Stimulated activated CD8-positive, alpha-beta memory T cell treated with anti-CD3 and anti-CD28 coated beads, Interleukin-7, amount 100 ng/mL, for 1 hour (primary cell): ENCODE results near the gene SMPD1.
A peak's percentile ranks its signal among the peaks of the same experiment; 100 is the strongest.

Source experiments
- DNase-seq, 2 donors: peaks; one replicate each; pipeline ENCODE4 v3.0.0-alpha.2; 2020; ENCODE audit warnings: low read depth in 2 of 2

Gene SMPD1

DNA sequence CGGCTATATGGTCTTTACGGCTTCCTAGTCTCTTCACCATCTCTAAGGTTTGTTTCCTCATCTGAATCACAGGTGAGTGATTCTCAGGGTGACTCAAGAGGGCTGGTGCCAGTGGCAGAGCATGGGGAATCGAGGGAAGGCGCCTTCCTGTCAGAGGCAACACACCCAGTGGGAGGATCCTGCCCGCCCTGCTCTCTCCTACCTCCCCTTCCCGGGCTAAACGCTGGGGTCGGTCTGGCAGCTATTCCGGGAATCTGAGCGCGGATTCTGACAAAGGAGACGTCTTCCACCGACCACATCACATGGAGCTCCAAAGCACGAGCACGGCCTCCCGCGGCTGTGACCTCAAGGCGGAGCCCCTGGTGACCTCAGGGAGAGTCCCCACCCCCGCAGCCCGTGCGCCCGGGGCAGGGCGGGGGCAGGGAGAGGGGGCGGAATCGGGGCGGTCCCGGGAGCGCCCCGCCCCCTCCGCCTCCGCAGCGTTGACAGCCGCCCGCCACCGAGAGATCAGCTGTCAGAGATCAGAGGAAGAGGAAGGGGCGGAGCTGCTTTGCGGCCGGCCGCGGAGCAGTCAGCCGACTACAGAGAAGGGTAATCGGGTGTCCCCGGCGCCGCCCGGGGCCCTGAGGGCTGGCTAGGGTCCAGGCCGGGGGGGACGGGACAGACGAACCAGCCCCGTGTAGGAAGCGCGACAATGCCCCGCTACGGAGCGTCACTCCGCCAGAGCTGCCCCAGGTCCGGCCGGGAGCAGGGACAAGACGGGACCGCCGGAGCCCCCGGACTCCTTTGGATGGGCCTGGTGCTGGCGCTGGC is at the start of gene SMPD1:
Gene SMPD1, plus strand, starts transcription at position 570 of the 813 bp plus-strand sequence. Its CDS starts 125 bp downstream, at position 695.
- DNase-seq, result peak; percentile 86 to 90

DNA sequence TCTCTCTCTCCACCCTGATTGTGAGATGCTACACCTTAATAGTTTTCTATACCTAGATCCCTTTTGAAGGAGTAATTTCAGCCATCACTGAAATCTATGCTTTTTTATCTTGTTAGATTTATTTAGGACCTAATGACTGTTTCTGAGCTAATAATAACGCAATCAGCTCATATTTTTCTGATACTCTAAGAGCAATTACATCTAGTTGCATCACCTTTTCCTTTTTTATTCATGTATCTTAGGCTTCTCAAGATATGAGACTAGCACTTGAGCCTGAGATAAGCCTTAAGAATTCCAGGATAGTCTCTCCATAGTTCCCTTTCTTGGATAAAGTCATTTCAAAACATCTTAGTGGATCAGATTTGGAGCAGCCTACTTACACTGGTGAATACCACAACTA is 44.9 kb upstream of the SMPD1 start:
- DNase-seq, result no peak

DNA sequence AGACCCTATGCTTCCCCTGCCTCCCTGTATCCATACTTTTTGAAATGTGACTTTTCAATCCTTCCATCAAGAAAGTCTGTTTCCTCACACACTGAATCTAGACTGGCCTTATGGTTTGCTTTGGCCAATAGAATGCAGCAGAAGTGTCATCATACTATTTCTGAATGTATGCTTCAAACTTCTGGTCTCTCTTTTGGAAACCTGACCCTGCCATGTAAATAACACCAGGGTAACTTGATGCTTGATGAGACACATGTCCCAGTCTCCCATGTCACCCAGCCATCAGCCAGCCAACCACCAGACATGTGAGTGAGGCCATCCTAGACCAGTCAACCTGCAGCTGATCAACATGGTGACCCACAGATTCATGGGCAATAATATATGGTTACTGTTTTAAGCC is 40.2 kb upstream of the SMPD1 start:
- DNase-seq, result no peak

DNA sequence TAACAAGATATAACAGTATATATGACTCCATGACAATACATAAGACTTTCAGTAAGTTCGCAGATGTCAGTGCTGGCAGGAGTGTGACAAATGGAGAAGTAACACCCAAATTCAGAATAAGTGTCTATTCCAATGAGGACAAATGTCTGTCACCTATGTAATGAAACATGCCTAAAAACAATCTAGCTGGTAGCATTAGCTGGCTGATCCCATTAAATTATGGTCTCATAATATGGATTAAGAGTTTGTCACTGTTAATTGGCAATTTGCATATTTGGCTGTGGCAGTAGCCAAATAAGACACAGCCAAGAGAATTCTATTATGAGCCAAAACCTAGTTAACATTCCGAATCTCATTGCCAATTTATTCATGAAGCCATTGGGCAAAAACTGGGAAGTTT is 39.8 kb upstream of the SMPD1 start:
- no peak for DNase-seq

DNA sequence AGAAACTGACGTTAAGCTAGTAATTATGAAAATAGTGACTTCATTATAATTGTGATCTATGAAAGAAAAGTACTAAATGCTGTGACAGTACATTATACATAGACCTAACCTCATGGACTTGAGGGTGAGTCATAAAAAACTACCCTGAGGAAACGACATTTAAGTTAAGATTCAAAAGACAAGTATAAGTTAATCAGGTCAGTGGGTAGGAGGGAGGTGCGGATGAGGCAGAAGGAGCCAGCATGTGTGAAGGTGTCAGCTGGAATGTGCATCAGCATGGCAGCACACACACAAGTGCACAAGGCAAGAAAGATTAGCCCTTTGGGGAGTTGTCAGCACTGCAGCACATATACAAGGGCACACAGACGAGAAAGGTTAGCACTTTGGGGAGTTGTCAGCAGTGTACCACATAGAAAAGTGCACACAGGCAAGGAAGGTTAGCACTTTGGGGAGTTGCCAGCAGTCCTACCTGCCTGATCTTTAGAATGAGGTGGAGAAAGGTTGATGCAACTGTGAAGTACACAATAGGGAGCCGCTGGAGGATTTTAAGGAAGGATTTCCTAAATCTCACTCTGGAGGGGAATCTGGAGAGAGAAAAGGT is 38.4 kb upstream of the SMPD1 start:
- DNase-seq, result no peak

GRCh38 chr11:6353367-6353987 is 36.8 kb upstream of the SMPD1 start:
- DNase-seq, result peak in 1 of 2 donors; percentile 23

DNA sequence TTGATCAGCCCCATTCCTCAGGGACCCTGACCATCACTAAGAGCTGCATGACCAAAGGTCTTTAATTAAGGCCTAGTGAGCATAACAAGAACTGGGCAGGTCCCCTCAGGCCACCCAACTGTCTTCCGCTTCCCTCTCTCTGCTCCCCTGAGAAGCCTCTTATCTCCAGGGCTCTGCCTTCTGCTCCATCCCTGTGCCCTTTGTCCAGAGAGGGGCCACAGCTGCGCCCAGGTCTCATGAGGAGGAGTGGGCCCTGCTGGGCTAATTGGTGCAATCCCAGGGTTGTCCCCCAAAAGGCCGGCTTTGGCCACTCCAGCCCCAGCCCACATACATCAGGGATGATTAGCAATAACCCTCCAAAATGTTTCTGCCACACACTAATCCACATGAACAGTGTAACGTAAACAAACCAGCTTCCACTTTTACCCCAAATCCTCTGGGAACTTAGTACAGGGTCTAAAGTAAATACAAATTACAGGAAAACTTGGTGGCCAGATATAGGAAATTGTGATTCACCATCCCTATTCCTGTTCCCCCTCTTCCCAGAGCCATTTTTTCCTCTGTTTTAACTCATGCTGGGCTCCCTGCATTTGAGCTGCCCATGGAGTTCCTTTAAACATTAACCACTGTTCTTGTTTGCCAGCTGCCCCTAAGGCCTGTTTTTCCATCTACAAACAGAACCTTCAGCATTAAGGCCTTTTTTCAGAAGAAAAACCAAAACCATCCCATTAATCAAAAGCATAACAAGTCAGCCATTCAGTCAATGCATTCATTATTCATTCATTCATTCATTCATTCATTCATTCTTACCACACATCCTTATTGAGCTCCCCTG is 35.4 kb upstream of the SMPD1 start:
- DNase-seq, result no peak

- DNase-seq, result no peak
These were observed 33.7 kb upstream of the SMPD1 start for GRCh38 chr11:6356503-6357055.

GRCh38 chr11:6357222-6357621 is 33.1 kb upstream of the SMPD1 start:
- no peak for DNase-seq

DNA sequence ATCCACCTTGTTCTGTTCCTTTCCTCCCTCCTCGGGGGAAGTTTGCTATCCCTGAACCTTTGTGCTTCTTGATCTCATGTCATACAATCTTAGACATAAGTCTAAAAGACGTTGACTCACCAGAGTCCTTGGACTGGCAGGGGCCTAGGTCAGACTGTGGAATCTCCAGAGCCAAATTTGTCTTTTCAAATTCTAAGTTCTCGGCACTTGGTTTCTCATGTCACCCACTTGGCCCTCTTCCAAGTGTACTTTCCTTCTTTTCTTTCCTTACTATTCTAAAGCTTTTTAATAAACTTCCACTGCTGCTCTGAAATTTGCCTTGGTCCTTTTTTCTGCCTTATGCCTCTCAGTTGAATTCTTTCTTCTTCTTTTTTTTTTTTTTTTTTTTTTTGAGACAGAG is 30.1 kb upstream of the SMPD1 start:
- DNase-seq, result no peak

DNA sequence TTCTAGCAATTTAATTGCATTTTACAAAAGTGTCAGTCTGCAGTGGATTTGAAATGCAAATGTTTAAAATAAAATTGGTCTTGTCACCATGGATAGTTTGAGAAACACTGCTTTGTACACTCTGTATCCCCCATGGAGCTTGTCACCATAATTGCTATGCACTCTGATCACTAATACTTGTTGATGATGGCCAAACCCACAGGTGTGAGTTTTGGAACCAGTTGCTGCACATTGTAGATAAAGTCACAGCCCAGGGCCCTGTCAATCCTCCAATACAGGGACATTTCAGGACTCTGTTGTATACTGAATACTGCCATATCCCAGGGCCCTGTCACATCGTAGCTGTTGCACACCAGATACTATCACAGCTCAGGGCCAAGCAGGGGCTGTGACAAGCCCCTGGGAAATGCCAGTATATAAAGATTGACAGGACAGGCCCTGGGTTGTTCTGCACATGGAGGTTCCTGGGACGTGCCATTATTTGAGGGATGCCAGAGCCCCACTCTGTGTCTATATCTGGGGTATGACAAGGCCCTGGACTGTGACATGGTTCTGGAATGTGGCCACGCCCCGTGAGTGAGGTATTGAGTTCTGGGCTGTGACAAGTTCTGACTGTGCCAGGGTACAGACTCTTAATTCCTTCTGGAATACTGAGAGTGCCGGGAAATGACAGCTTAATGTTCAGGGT is 27.9 kb upstream of the SMPD1 start:
- DNase-seq, result no peak

DNA sequence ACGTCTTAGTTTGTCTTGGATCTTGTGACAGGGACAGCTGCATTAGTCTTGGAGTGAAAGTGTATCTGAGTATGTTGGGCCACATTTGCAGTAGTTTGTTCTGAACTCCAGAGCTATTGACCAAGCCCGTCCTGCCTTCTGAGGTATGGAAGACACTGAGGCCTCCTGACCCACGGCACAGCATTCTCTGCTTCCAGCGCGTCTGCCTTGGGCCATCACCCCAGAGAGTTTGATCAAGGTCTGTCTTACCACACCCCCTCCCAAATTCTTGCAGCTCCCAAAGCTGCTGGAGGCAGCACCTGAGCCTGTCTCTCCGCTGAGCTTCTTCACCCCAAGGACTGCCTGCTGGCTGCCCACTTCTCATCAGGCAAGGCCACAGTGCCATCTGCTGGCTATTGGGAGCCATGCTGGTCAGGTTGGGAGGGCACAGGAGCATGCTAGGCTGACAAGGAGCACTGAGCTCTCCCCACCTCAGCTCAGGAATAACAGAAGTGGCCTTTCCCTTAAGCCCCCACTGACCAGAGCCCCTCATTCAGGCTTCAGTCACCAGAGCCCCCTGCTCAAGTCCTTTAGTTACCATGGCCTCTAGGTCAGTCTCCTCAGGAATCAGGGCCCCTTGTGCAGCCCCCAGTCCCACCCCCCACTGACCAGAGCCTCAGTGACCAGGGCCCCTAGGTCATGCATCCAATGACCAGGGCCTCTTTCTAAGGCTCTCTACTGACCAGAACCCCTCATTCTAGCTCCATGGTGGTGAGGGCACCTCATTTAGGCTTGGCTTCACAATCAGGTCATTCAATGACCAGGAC is 27.2 kb upstream of the SMPD1 start:
- peak; percentile 20 to 35 for DNase-seq

DNA sequence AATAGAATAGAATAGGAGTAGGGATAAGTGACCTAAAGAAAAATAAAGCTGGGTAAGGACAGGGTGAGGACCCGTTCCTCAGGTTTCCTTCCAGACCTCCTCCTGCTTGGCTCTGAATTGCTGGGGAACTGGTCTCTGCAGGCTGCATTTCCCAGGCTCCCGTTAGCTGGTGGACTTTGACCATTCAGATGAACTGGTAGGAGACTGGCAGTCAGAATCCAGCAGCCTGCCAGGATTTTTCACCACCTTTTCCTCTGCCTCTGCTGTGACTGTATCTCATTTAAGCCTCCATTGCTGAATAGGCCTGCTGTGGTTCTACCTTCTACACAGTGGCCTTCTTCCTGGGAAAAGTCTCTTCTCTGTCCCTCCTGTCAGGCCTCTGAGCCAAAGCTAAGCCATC is 24.6 kb upstream of the SMPD1 start:
- no peak for DNase-seq

- no peak for DNase-seq
These were observed 18.4 kb upstream of the SMPD1 start for GRCh38 chr11:6371825-6372224.

- DNase-seq, result no peak
These were observed 12.2 kb upstream of the SMPD1 start for GRCh38 chr11:6377902-6378639.

- no peak for DNase-seq
These were observed 11.7 kb upstream of the SMPD1 start for GRCh38 chr11:6378640-6378989.

GRCh38 chr11:6385046-6385777 is 5.1 kb upstream of the SMPD1 start:
- no peak for DNase-seq

- no peak for DNase-seq
These were observed 2.3 kb upstream of the SMPD1 start for GRCh38 chr11:6387811-6388599.
